NCI-H2171 treated with DMSO at 0.1 percent for 48 hours (cell line): Measurements from ENCODE around the gene CALY.
A peak's percentile ranks its signal among the peaks of the same experiment; 100 is the strongest.

Experiments
- DNase-seq: peaks from one replicate; lab custom pipeline; 2025; lab: John Stamatoyannopoulos, UW

CALY gene

DNA sequence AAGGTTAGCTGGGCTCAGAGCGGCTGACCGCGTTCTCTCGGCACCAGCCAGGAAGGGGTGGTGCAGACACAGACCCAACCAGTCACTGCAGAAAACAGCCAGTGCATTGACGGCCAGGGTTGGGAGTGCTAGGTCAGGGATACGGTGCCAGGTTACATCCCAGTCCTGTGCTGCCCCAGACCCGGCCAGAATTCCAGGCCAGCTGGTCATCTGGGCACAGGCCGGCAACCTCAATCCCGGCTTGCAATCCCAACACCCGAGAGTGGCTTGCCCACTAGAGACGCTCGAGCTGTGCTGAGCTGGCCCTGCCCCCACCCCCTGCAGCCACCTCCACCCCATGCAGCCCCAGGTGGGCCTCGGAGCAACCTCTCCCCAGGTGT, 14.2 kb upstream of the CALY start:
- no peak for DNase-seq

DNA sequence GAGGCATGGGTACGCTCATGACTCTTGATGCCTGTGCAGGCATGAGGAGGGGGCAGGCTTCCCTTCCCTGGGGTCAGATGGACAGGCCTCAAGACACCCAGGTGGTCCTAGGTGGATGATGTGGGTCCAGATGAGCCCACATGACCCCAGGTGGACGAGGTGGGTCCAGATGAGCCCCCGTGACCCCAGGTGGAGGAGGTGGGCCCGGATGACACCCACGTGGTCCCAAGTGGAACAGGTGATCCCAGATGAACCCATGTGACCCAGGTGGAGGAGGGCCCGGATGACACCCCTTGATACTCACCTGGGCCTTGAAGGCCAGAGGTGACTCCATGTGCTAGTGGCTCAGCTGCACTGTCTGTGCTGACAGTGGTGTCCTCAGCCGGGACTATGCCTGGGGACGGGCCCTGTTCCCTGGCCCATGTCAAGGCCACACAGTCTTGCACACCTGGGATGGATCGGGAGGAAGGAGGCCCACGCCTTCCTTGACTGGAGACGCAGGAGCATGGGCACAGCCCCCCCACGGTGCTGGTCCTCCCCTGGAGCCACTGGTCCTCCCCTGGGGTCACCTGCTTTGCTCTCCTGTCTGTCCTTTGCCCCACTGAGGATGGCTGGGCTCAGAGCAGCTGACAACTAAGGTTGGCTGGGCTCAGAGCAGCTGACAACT, 13.7 kb upstream of the CALY start:
- no peak for DNase-seq

DNA sequence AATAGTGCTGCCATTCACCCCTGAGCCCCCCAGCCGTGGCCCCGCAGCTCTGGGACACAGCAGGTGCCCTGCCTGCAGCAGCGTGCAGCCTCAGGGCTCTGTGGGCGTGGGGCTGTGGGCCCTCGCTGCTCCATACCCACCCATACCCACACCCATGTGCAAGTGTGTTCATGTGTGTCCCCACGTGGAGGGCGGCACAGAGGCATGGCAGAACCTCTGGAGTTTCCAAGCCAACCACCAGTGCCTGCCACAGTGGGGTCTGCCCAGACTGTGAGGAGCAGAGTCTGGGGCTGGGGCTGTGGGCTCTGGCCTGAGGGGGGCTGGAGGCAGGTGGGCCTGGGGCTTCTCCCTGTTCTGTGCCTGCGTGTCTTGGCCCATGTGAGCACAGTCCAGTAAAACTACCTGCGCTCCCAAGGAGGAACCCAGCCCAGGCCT, 12.9 kb upstream of the CALY start:
- no peak for DNase-seq

DNA sequence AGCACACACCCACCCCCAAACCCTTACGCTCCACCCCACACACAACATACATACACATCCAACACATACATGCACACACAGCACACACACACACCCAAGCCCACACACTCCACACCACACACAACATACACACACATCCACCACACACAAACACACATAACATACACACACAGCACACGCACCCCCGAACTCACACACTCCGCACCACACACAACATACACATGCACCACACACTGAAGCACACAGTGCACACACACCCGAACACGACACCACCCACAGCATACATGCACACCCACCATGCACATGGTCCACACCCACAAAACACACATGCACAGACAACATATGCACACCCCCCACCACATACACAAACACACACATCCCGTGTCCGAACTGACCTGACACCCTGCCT, 12.5 kb upstream of the CALY start:
- DNase-seq = no peak

DNA sequence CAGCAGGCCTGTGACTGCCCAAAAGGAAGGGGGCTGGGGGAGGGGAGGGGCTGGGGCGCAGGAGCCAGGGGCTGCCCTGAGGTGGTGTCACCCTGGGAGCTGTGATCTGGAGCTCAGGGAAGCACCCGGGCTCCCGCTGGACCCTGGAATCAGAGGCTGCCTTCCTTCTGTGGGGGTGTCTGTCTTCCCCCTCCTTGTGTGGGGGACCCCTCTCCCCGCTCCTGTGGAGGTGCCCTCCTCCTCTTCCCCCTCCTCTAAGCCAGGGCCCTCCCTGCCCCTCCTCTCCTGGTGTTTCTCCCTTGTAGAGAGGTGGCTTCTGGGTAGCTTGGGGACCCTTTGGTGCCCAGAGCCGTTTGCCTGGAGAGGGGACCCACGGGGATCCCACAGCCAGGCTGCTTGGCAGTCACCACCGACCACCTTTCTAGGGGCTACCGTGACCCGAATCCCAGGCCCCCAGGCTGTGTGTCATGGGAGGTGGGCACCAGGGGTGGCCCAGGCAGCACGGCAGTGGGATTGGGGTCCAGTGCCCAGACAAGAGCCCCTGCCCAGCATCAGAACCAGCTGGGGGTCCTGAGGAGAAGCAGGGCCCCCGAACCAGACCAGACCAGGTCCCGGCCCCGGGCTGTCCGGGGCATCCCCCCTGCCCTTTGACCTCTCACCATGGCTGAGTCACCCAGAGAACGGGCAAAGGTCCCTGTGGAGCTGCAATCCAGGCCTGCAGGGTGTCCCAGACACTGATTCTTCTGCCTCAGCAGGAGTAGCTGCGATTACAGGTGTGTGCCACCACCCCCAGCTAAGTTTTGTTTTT, 11.2 kb upstream of the CALY start:
- no peak for DNase-seq

DNA sequence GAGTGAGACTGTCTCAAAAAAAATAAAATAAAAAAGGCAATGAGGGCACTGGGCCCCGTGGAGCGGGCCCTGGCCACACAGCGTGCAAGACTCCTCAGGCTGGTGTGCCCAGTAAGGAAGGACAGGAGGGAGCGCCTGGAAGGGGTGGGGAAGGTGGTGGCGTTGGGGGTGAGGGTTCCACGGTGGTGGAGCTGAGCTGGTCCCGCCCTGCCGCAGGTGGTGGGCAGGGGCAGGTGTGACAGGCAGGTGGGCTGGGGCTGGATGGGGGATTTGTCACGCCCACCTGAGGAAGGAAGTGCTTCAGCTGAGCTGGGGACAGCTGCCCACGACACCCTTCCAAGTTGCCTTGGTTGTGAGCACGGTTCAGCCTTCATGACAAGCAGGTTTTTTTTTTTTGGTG, 9.7 kb upstream of the CALY start:
- no peak for DNase-seq

DNA sequence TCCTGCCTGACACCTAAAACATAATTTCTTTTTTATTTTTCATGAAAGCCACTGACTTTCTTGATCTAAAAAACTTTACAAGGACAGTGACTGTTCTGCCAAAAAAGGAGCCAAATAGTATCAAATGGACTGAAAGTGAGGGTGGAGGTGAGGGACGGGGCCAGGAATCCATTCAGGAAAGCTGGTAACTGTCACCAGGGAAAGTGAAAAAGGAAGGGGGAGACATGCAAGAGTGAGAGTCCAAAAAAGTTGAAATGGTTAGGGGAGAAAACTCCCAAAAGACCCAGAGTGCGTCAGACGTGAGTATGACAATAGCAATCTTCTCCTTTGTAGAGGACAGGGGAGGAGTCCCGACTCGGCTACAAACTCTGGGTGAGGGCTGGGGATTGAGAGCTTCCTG, 7.5 kb upstream of the CALY start:
- DNase-seq = no peak

DNA sequence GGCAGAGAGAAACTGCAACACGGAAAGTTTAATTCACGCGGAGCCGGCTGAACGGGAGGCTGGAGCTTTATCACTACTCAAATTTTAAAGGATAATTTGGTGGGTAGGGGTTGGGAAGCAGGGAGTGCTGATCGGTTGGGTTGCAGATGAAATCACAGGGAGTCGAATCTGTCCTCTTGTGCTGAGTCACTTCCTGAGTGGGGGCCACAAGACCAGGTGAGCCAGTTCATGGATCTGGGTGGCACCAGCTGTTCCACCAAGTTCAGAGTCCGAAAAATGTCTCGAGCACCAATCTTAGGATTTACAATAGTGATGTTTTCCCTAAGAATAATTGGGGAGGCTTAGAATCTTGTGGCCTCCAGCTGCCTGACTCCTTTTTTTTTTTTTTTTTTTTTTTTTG, 6.9 kb upstream of the CALY start:
- no peak for DNase-seq

DNA sequence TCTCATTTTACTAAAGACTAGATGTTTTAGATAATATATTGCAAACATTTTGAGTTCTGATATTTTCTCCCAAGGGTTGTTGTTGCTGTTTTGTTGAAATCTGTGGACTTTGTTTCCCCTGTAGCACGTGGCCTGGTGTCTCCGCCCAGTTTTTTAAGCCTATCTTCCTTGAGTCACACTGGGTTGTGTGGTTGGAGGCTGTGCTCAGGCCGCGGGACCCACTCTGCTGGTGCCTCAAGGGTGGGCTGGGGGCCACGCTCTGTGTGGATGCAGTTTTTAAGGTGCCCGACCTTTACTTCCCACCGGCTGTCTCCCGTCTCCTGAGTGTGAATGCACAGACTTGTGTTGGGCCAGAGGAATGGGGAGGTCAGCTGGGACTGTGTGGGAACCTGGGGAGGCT, 6.2 kb upstream of the CALY start:
- no peak for DNase-seq

DNA sequence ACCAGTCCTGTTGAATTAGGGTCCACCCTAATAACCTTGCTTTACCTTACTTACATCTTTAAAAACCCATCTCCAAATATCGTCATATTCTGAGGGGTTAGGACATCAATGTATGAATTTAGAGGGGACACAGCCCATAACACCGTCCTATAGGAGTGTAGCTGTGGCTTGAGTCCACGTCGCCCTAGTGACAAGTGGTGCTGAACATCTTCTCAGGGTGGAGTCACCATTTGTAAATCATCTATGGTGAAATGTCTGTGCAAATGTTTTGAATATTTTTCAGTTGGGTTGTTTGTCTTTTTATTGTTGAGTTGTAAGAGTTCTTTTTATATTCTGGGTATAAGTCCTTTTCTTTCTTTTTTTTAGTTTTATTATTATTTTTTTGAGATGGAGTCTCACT, 5.3 kb upstream of the CALY start:
- no peak for DNase-seq

DNA sequence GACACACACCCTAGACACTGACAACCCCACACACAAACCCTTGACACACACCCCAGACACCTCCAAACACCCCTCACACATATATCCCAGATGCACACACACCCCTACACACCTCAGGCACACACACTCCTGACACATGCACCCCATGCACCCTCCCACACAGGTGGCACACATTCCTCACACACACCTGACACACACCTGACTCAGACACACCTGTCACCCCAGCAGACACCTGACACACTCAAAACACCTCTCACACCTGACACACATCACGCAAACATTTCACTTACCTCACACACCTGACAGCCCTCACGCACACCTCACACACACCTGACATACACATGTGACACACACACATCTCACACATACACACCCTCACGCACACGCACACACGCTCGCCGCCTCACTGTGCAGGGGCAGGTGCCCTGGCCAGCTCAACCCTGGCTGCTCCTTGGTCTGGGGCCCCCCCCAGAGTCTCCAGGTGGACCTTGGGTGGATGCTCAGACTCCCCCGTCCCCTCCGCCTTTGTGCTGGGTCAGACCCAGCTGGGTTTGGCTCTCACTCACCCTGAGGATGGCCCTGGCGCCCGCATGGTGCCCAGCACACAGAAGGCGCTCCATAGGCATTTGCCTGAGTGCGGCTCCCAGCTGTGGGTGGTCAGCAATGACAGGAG, 3.1 kb upstream of the CALY start:
- no peak for DNase-seq

DNA sequence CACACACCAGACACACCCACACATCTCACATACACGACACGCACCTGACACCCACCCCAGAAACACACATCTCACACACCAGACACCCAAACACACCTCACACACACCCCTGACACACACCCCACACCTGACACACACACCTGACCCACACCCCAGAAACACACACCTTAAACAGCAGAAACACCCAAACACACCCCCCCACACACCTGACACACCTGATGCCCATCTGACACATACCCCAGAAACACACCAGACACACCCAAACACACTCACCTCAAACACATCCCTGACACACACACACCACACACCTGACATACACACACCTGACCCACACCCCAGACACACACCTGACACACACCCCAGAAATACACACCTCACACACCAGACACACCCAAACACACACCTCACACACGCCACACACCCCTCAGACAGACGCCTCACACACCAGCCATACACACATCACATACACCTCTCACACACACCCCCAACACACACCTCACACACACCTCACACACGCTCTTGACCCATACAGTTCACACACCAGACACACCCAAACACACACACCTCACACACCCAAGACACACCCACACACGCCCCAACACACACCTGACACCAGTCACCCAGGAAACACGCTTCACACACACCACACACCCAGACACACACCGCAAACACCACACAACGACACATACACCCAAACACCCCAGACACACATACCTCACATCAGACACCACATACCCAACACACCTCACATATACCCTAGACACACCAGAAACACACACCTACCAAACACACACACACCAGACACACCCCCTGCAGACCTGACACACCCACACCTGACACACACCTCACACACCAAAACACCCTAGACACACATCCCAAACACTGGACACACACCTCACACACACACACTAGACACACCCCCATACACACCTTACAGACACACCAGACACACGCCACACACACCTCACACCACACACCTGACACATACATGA, 1.7 kb upstream of the CALY start:
- no peak for DNase-seq

DNA sequence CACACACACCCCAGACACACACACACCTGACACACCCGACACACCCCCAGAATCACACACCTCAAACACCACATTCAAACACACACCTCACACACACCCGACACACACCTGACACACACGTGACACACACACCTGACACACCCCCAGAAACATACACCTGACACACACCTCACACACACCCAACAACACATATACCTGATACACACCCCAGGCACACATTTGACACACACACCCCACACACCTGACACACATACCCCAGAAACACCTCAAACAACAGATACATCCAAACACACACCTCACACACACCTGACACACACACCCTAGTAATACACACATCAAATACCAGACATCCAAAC, 652 bp upstream of the CALY start:
- no peak for DNase-seq

DNA sequence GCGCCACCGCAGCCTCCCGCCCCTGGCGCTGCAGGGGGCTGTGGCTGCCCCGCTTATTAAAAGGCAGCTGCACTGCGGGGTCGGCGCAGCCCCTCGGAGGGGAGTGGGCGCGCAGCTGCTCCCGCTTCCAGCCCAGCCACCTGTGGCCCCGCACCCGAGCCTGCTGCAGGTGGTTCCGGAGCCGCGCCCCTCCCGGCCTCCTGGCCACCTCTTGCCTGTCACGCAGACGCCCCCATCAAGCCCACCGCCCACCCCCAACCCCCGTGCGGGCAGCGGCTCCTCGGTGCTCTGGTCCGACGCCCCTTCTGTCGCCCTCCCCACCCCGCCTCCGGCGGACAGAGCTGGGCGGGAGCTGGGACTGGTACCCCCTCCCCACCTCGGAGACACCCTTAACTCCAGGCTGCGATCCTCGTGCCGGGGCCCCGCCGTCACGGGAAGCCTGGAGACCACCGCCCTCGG, 549 bp downstream of the CALY start:
- DNase-seq = no peak

DNA sequence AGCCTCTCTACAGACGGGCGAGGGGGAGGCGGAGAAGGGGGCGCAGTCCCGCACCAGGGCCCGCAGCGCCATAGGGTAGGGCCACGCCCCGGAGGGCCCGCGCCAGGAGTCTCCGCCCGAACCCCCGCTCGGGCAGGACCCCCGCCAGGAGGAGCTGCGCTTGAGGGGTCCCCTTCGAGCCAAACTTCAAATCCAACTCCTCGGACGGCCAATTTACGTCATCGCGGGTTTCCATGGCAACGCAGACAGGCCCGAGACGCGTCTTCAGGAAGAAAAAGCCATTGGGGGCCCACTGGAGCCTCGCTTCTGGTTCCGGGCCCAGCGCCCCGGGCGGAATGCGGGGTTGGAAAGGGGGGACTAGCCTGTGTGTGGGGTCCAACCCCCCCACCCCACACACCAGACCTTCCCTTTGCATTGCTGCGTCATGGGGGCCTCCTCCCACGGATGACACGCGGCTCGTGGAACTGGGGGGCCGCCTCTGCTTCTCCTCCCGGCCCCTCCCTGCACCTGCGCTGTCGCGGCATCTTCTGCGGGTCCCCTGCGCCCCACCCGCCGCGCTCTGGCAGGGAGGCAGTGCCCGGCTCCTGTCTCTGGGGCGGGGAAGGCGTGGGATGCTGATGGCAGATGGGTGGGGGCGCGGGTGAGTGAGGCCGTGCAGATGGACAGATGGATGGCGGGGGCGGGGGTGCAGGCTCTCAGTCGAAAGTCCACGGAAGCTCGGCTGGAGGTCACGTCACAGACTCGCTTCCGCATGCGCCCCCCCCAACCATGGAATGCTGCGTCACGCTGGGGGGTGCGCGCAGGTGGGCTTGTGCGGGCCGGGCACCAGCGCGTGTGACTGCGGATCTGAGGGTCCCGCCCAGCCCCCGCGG, 1.2 kb downstream of the CALY start:
- no peak for DNase-seq

DNA sequence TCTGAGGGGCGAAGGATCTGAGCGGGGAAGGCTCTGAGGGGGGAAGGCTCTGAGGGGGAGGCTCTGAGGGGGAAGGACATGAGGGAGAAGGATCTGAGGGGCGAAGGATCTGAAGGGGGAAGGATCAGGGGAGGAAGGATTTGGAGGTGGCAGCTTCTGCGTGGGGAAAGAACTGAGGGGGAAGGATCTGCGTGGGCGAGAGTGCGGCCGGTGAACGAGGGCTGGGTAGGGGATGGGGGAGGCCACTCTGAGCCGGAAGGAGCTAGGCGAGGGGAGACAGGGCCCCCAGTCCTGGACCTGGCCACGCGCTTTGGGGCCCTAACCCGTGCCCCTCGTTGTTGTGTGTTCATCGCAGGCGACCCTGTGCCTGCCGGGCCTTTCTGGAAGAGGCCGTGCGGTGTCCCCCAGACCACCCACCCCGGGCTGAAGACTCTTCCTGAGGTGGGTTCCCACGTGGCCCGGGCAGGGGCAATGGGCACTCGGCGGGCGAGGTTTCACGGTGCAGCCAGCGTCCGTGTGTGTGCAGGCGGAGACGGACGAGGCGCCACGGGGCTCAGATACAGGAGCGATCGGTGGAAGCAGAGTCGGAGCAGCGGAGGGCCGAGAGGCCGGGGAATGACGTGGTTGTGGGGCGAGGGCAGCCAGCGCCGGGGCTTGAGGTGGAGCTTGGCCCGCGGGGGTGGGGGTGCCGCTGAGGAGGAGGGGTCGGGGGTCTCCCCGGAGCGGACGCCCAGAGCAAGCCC, 2.0 kb downstream of the CALY start:
- DNase-seq = no peak

DNA sequence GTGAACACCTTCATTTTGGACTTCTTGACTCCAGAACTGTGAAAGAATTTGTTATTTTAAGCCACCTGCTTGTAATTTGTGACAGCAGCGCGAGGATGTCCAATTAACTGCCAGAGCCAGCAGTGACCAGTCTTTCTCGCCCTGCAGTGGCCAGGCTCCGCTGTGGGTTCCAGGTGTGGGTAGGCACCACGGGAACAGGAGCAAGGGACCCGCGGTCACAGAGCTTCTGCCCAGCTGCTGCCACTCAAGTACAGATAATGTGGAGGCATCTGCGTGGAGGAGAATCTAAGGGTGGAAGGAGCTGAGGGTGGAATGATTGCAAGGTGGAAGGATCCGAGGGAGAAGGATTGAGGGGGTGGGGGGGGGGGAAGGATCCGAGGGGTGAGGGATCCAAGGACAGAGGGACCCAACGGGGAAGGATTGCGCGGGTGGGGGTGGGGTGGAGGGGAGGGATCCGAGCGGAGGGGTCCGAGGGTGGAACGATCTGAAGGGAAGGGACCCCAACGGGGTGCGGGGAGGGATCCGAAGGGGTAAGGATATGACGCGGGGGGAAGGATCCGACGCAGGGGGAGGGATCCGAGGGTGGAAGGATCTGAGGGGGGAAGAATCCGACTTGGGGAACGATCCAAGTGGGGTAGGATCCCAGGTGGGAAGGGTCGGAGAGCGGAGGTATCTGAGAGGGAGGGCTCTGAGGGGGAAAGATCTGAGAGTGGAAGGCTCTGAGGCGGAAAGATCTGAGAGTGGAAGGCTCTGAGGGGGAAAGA, 3.6 kb downstream of the CALY start:
- DNase-seq = no peak

DNA sequence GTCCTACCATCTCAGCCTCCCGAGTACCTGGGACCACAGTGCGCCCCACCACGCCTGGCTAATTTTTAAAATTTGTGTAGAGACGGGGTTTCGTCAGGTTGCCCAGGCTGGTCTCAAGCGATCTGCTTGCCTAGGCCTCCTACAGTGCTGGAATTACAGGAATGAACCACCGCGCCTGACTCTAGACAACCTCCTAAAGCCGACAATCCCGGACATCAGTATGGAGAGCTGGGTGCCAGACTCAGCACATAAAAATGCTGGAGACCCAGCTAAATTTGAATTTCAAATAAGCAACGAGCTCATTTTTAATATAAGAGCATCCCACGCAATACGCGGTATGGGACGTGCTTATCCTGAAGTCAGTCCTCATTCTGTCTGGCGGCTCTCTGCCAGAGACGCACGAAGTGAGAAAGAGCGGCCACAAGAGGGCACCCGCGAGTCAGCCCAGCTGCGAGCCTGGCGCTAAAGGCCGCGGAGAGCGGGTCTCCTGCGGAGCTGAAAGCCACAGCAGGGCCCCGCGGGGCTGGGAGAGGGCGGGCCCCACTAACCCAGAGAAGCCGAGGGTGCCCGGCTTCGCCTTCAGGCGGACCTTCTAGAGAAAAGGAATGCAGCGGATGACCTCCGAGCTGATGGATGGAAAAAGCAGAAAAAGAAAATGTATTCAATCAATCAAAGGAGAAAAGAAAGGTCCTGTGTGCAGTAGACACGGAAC, 7.0 kb downstream of the CALY start:
- peak; percentile 70 for DNase-seq
